NB4 (cell line): ENCODE data around the gene CHCHD6.

Source experiments
- POLR2A ChIP-seq: IDR thresholded peaks from 2 replicates; pipeline ENCODE4 v1.6.1; 2011; ENCODE audit warnings: mild to moderate bottlenecking; ENCODE audit not compliant: insufficient read length; ENCODE audit errors: extremely low read depth
- TF ChIP-seq, protein P1 (sequence below): IDR thresholded peaks from one replicate; pipeline ENCODE4 v1.5.1; 2012; ENCODE audit warnings: low read depth, low read length
- TF ChIP-seq, protein P2 (sequence below): IDR thresholded peaks from 2 replicates; pipeline ENCODE4 v1.6.1; 2011; ENCODE audit warnings: low read depth, low read length

DNA sequence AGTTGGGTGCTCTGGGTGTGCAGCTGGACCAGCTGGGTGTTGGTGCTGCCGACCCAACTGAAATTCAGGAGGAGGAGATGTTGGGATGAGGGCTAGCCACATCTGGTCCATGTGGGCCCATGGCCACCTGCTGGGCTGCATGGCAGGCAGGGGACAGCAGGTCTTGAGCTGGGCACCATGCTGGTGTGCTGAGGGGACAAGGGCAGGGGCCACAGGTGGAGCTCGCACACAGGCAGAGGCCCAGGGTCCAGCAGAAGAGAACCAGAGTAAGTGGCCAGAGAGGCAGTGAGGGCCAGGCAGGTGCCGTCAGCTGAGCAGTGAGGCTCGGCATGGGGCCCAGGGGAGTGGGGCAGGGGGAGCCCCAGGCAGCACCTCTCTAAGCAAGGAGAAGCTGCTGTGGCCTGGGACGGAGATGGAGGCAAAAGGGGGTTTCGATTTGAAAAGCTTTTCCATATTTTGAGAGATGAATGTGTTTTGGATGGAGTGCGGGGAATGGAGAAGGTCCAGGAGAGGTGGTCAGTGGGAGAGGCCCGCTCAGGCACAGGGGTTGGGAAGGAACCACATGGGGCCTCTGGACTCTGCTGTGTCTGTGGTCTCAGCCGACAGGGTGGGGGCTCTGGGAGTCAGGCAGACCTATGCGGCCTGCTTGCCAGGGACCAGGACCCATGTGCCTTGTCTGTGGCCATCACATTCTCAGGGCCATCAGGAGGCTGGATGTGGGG lies 248.4 kb downstream of the CHCHD6 start:
- TF ChIP-seq, protein P1, sequence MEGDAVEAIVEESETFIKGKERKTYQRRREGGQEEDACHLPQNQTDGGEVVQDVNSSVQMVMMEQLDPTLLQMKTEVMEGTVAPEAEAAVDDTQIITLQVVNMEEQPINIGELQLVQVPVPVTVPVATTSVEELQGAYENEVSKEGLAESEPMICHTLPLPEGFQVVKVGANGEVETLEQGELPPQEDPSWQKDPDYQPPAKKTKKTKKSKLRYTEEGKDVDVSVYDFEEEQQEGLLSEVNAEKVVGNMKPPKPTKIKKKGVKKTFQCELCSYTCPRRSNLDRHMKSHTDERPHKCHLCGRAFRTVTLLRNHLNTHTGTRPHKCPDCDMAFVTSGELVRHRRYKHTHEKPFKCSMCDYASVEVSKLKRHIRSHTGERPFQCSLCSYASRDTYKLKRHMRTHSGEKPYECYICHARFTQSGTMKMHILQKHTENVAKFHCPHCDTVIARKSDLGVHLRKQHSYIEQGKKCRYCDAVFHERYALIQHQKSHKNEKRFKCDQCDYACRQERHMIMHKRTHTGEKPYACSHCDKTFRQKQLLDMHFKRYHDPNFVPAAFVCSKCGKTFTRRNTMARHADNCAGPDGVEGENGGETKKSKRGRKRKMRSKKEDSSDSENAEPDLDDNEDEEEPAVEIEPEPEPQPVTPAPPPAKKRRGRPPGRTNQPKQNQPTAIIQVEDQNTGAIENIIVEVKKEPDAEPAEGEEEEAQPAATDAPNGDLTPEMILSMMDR = no peak
- TF ChIP-seq, protein P2, sequence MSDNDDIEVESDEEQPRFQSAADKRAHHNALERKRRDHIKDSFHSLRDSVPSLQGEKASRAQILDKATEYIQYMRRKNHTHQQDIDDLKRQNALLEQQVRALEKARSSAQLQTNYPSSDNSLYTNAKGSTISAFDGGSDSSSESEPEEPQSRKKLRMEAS = no peak
- no peak for TF ChIP-seq POLR2A
